Measurements from ENCODE around the gene TTC7B.

The TTC7B gene

DNA sequence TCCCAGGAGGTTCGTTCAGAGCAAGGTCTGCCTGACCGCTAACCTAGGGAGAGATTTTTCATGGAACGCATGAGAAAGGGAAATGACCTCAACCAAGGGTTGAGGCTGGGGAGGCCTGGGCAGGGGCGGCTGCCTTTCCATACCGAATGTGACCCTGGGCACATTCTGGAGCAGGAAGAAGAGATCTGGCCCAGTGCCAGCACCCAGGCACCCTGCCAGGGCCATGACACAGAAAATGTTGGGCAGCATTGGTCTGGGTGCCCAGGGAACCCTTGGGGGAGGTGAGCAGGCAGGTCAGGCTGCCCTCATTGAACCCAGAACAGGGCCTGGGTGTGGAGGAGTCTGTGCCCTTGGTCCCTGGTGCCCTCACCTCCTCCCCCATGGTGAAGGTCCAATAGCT lies 312.6 kb downstream of the TTC7B start:
- H3K27ac ChIP-seq (ENCODE audit: low read depth, low read length), result no peak overlapping the region
- 87% methylated on average over 5 of the region's 5 CpGs for WGBS
- no peaks in the 10 kb centered on the region for H3K36me3 ChIP-seq (ENCODE audit: insufficient read depth, low read length)
- no peak overlapping the region for H3K9ac ChIP-seq (ENCODE audit: low read depth, low read length)
- no peaks in the 10 kb centered on the region for H3K27me3 ChIP-seq (ENCODE audit: insufficient read depth, low read length)
- H3K9me3 ChIP-seq (ENCODE audit: insufficient read depth, low read depth, low read length), result no peaks in the 10 kb centered on the region
- H3K4me3 ChIP-seq (ENCODE audit: low read length), result no peak overlapping the region
- H3K4me1 ChIP-seq (ENCODE audit: insufficient read depth, low read length), result peaks cover 13% of the 10 kb centered on the region

GRCh38 chr14:90502760-90503159 lies 313.5 kb downstream of the TTC7B start:
- Histone ChIP-seq H3K27me3 (ENCODE audit: insufficient read depth, low read length) (no peaks in the 10 kb centered on the region), H3K9ac (ENCODE audit: low read depth, low read length) (no peak overlapping the region), H3K9me3 (ENCODE audit: insufficient read depth, low read depth, low read length) (no peaks in the 10 kb centered on the region), H3K36me3 (ENCODE audit: insufficient read depth, low read length) (no peaks in the 10 kb centered on the region), H3K4me3 (ENCODE audit: low read length) (no peak overlapping the region), H3K4me1 (ENCODE audit: insufficient read depth, low read length) (peaks cover 13% of the 10 kb centered on the region), H3K27ac (ENCODE audit: low read depth, low read length) (no peak overlapping the region)

DNA sequence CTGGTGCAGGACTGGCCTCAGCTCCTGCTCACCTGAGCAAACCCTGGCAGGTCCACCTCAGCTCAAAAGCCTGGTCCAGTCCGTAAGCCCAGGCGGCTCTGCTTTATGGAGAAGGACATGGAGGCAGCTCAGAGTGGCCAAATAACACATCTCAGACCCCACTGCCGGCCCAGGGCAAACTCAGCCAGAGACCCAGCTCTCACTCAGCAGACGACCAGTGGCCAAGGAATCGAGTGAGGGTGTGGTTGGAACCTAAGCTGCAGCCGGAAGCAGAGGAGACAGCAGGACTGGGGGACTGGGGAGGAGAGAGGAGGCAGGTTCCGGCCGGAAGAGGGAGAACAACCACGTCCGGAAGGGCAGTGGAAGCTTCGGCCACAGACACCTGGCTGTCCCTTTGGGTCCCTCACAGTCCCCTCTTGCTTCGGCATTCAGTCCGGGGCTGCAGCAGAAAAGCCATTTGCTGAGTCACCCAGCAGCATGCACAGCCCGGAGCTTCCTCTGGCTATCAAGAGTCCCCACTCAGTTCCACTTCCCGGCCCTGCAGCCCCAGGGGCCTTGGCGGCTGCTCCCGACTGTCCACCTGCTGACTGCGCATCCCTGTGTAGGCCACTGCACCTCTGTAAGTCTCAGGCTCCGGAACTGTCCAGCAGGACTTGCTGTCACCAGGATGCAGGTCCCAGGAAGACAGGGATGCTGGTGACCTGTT lies 315.4 kb downstream of the TTC7B start:
- Histone ChIP-seq H3K4me1 (ENCODE audit: insufficient read depth, low read length) (peaks cover 13% of the 10 kb centered on the region), H3K36me3 (ENCODE audit: insufficient read depth, low read length) (no peaks in the 10 kb centered on the region), H3K27me3 (ENCODE audit: insufficient read depth, low read length) (no peaks in the 10 kb centered on the region), H3K9me3 (ENCODE audit: insufficient read depth, low read depth, low read length) (no peaks in the 10 kb centered on the region), H3K27ac (ENCODE audit: low read depth, low read length) (no peak overlapping the region), H3K9ac (ENCODE audit: low read depth, low read length) (no peak overlapping the region), H3K4me3 (ENCODE audit: low read length) (no peak overlapping the region)
- 87% methylated on average over 19 of the region's 19 CpGs for WGBS

DNA sequence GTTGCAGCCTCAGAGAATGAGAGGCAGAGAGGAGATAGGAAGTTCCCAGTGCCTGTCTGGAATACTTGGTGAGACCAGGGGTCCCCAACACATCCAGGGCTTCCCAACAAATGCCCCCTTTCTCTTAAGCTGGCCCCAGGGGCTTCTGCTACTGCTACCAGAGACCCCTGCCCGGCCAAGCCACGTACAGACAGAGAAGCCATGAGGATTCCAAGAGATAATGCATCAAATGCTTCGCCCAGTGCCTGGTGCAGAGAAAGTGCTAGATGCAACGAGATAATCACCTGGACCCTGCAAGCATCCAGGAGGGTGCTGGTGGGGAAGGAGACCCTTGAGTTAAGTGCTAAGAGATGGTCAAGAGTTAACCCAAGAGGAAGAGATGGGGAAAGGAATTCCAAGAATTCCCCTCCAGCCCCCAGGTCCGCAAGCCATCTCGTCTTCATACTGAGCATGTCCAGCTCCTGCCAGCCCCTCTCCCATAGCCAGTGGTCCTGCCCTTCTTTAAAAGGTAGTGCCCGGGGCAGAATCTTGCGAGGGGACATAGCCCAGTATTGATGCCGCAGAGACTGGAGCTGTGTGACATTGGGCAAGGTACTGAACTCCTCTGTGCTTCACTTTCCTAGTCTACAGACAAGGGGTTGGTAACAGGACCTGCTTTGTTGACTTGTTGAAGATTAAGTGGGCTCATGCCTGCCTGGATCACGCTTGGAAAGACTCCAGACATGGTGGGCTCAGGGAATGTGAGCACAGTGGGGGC lies 316.1 kb downstream of the TTC7B start:
- H3K4me3 ChIP-seq (ENCODE audit: low read length), result no peak overlapping the region
- no peak overlapping the region for H3K27ac ChIP-seq (ENCODE audit: low read depth, low read length)
- no peaks in the 10 kb centered on the region for H3K9me3 ChIP-seq (ENCODE audit: insufficient read depth, low read depth, low read length)
- H3K36me3 ChIP-seq (ENCODE audit: insufficient read depth, low read length), result no peaks in the 10 kb centered on the region
- H3K27me3 ChIP-seq (ENCODE audit: insufficient read depth, low read length), result no peaks in the 10 kb centered on the region
- WGBS, result 84% methylated on average over 10 of the region's 10 CpGs
- H3K4me1 ChIP-seq (ENCODE audit: insufficient read depth, low read length), result peaks cover 13% of the 10 kb centered on the region
- no peak overlapping the region for H3K9ac ChIP-seq (ENCODE audit: low read depth, low read length)

- H3K9ac ChIP-seq (ENCODE audit: low read depth, low read length), result no peak overlapping the region
- WGBS, result 93% methylated on average over 6 of the region's 6 CpGs
- no peaks in the 10 kb centered on the region for H3K27me3 ChIP-seq (ENCODE audit: insufficient read depth, low read length)
- H3K9me3 ChIP-seq (ENCODE audit: insufficient read depth, low read depth, low read length), result no peaks in the 10 kb centered on the region
- H3K4me1 ChIP-seq (ENCODE audit: insufficient read depth, low read length), result peaks cover 13% of the 10 kb centered on the region
- H3K27ac ChIP-seq (ENCODE audit: low read depth, low read length), result no peak overlapping the region
- no peaks in the 10 kb centered on the region for H3K36me3 ChIP-seq (ENCODE audit: insufficient read depth, low read length)
- H3K4me3 ChIP-seq (ENCODE audit: low read length), result no peak overlapping the region
Measured at GRCh38 chr14:90499121-90499520, 317.1 kb downstream of the TTC7B start.

- Histone ChIP-seq H3K4me1 (ENCODE audit: insufficient read depth, low read length) (peaks cover 13% of the 10 kb centered on the region), H3K27me3 (ENCODE audit: insufficient read depth, low read length) (no peaks in the 10 kb centered on the region), H3K9me3 (ENCODE audit: insufficient read depth, low read depth, low read length) (no peaks in the 10 kb centered on the region), H3K4me3 (ENCODE audit: low read length) (no peak overlapping the region), H3K36me3 (ENCODE audit: insufficient read depth, low read length) (no peaks in the 10 kb centered on the region), H3K27ac (ENCODE audit: low read depth, low read length) (no peak overlapping the region), H3K9ac (ENCODE audit: low read depth, low read length) (no peak overlapping the region)
Measured at GRCh38 chr14:90498198-90498597, 318.0 kb downstream of the TTC7B start.

GRCh38 chr14:90496379-90496778 lies 319.9 kb downstream of the TTC7B start:
- H3K27ac ChIP-seq (ENCODE audit: low read depth, low read length), result no peak overlapping the region
- no peaks in the 10 kb centered on the region for H3K9me3 ChIP-seq (ENCODE audit: insufficient read depth, low read depth, low read length)
- 88% methylated on average over 2 of the region's 2 CpGs for WGBS
- H3K36me3 ChIP-seq (ENCODE audit: insufficient read depth, low read length), result no peaks in the 10 kb centered on the region
- H3K27me3 ChIP-seq (ENCODE audit: insufficient read depth, low read length), result no peaks in the 10 kb centered on the region
- no peak overlapping the region for H3K9ac ChIP-seq (ENCODE audit: low read depth, low read length)
- peaks cover 14% of the 10 kb centered on the region; the same call in 1 of the 2 replicates for H3K4me1 ChIP-seq (ENCODE audit: insufficient read depth, low read length)
- no peak overlapping the region for H3K4me3 ChIP-seq (ENCODE audit: low read length)

DNA sequence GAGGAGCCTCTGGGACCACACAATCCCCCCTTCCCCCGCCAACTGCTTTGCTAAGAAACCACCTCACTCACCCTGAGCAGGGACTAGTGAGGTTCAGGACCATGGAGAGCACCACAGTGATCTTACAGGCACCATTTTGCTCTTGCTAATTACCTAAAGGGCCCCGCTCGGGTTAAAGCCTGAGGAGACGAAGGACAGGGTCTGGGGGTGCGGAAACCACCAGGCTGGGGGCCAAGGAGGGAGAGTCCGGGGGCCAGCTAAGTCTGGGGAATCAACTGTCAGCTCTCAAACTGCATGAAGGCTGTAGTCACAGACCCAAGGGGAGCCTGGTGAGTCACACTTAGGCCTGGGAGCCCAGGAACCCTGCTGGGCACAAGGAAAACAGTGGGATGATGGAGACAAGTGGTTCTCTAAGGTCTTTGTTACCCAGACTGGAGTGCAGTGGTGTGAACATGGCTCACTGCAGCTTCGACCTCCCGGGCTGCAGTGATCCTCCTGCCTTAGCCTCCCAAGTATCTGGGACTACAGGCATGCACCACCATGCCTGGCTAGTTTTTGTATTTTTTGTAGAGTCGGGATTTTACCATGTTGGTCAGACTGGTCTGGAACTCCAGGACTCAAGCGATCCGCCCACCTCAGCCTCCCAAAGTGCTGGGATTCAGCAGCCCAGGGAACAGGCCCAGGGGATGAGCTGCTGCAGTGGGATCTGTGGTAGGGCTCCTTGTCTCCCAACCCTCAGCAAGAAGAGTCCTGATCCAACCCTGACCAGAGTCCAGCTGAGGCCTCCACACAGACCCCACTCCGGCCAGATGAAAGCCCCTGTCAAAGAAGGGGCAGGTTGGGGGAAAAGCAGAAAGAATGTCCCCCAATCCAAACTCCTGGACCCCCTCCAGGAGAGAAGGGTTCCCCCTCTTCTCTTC lies 320.6 kb downstream of the TTC7B start:
- Histone ChIP-seq H3K9ac (ENCODE audit: low read depth, low read length) (no peak overlapping the region), H3K27me3 (ENCODE audit: insufficient read depth, low read length) (no peaks in the 10 kb centered on the region), H3K9me3 (ENCODE audit: insufficient read depth, low read depth, low read length) (no peaks in the 10 kb centered on the region), H3K4me3 (ENCODE audit: low read length) (no peak overlapping the region), H3K36me3 (ENCODE audit: insufficient read depth, low read length) (no peaks in the 10 kb centered on the region), H3K4me1 (ENCODE audit: insufficient read depth, low read length) (peaks cover 18% of the 10 kb centered on the region; the same call in 1 of the 2 replicates), H3K27ac (ENCODE audit: low read depth, low read length) (no peak overlapping the region)
- WGBS, result 56% methylated on average over 12 of the region's 12 CpGs

GRCh38 chr14:90491911-90492531 lies 324.2 kb downstream of the TTC7B start:
- H3K27me3 ChIP-seq (ENCODE audit: insufficient read depth, low read length), result no peaks in the 10 kb centered on the region

DNA sequence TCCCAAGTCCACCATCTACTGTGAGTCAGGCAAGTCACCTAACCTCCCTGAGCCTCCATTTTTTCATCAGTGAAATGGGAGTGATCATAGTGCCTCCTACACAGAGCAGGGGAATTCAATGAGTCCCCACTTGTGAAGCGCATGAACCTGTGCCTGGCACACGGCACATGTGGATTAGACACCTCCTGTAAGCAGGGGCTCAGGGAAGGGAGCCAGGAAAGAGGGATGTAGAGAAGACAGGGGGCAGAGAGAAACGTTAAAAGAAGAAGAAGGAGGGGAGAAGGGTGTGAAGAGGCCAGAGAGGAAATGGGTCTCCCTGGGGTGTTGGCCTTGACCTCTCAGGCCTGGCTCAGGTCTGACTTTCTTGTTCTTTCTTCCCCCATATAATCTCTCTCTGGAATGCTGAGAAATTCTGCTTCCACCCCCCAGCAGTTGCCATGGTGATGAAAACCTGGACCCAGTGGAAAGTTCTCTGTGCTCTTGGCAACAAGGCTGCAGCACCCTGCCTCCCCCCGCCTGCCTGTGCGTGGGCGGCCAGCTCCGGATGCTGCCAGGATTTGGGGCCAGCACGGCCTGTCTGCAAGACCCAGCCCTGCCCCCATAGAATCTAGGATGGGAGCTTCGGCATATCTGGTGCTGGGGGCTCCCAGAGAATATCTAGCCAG lies 324.9 kb downstream of the TTC7B start:
- H3K4me3 ChIP-seq (ENCODE audit: low read length), result no peak overlapping the region
- peaks cover 12% of the 10 kb centered on the region; the same call in 1 of the 2 replicates for H3K4me1 ChIP-seq (ENCODE audit: insufficient read depth, low read length)
- H3K27ac ChIP-seq (ENCODE audit: low read depth, low read length), result no peak overlapping the region
- H3K9me3 ChIP-seq (ENCODE audit: insufficient read depth, low read depth, low read length), result no peaks in the 10 kb centered on the region
- WGBS, result 66% methylated on average over 9 of the region's 9 CpGs
- H3K36me3 ChIP-seq (ENCODE audit: insufficient read depth, low read length), result no peaks in the 10 kb centered on the region
- no peak overlapping the region for H3K9ac ChIP-seq (ENCODE audit: low read depth, low read length)
- no peaks in the 10 kb centered on the region for H3K27me3 ChIP-seq (ENCODE audit: insufficient read depth, low read length)

More at GRCh38 chr14:90491911-90492531, 324.2 kb downstream of the TTC7B start:
- 78% methylated on average over 10 of the region's 11 CpGs for WGBS
- Histone ChIP-seq H3K27ac (ENCODE audit: low read depth, low read length) (no peak overlapping the region), H3K4me1 (ENCODE audit: insufficient read depth, low read length) (0 out of 2 replicates have a peak, but pooled peaks cover 12% of the 10 kb centered on the region), H3K36me3 (ENCODE audit: insufficient read depth, low read length) (no peaks in the 10 kb centered on the region), H3K9me3 (ENCODE audit: insufficient read depth, low read depth, low read length) (no peaks in the 10 kb centered on the region), H3K9ac (ENCODE audit: low read depth, low read length) (no peak overlapping the region), H3K4me3 (ENCODE audit: low read length) (no peak overlapping the region)
